GM21825 (cell line): ENCODE results near the gene IMMP2L.

Experiments used
- ATAC-seq: cut with Tn5 transposase; IDR thresholded peaks from one replicate; pipeline ENCODE4 v1.9.1; 2021; ENCODE audit warnings: mild to moderate bottlenecking, moderate library complexity; ENCODE audit not compliant: unreplicated experiment

Gene IMMP2L

DNA sequence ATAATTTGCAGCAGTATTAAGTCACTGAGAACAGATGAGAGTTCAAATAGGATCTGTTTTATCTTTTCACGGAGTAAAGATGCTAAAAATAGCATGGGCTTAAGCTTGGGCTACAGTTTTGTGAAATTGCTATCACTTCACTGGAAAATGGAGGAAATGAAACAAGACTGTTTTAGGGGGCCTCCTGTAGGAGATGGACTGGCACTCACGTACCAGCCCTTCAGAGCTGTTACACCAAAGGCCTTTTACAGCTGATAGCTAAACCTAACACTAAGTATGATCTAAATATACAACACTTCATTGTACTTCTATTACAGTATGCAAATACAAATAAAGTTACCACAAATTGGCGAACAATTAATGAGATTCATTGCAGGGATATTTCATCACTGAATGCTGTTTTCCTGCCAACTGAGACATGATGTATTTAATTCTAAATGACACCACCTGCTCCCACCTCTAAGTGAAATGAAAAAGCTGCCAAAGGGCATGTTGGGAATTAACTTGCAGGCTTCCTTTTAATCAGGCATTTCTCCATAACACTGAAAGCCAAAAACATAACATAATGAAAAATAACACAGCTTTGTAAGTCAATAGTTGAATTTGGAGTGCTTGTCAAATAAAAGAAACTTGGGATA lies 775.8 kb downstream of the IMMP2L start:
- ATAC-seq, result no peak

DNA sequence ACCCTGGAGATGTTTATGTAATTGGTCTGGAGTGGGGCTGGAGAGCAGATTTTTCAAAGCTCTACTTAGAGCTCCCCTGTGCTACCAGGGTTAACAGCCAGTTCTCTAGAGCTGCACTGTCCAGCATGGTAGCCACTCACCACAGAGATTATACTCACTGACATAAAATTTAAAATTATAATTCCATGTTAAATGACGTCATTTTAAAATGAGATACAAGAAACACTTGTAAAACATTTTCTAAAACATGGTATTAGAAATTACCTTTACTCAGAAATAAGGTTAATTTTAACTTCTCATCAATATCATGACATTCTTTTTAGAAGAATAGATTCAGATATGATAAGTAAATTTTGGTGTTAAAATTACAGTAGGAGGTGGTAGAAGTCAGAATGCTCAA lies 777.5 kb downstream of the IMMP2L start:
- no peak for ATAC-seq

DNA sequence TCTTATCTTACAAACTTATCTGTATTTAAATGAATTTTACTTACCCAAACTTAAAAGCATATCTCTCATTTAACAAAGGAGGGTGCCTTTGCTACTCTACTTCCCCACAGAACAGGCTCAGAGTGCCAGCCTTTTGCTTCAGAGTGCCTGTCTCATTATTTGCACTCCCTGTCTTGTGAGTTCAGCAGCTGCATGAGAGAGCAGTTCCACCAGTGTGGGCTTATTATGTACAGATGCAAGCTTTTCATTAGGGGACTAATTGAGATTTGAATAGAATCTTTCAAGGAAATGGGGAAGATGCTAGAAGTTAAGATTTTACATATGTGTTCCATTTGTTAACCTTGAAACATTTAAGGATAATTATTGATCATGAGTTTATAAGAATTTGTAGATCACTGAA lies 781.6 kb downstream of the IMMP2L start:
- ATAC-seq, result no peak

DNA sequence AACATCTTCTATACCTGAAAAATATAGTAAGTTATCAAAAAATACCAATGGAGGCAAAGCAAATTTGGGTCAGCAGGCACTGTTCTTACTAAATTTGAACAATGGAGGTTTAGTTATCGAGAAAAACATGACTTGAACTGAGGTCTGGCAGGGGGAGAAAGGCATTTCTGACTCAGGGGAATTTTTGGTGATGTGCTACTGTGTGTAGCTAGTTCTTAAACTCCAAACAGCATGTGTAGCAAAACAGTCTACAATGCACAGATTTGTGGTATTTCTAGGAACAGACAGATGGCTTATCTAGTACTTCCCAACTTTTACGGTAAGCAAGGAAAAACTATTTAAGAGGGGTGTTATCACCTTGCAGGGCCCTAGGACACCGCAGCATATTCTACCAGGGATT lies 783.0 kb downstream of the IMMP2L start:
- no peak for ATAC-seq

DNA sequence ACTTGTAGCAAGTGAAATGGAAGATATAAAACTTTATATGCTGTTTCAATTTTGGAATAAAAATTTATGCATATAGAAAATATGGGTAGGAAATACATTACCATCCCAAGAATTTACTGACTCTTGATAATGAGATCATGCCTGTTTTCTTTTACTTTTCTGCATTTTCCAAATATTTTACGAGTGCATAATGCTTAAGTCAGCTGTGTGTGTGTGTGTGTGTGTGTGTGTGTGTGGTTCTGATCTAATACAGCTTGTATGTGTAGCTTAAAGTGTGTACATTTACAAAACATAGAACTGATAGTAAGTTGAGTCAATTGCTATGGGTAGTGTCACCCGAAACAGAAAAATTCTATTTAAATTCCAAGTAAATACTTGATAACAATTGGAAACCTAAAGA lies 787.2 kb downstream of the IMMP2L start:
- ATAC-seq, result no peak

DNA sequence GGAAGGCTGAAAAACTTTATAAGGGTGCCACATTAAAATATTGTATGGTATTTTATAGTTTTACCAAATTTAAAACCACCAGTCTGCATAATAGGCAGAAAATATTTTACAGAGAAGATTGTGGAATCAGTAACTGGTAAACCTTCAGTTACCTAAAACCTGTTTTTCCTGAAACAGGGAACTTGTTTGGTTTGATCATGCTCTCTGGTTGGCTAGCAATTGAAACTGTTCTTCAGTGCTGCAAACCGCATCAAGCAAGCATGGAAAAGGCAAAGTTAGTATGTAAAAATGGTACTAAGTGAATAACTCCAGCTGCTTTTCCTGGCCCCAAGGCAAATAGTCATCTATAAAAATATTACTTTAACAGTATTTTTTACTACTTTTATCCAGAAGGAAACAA lies 788.2 kb downstream of the IMMP2L start:
- no peak for ATAC-seq

DNA sequence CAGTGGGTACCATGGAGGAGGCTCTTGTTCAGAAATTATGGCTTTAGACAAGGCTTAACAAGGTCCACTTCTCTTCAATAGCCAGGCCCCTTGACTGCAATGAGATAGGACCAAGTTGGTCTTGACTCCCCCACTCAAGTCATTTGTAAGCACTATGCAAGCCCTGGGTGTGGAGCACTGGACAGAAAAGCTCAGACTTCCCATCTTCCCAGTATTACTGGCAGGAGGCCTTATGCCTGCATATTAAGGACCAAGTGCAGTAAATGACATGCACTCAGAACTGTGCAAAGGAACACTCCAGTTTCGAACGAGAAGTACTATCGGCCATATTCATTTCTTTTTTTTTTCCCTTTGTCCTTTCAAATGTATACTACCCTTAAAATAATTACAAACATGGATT lies 789.7 kb downstream of the IMMP2L start:
- no peak for ATAC-seq

DNA sequence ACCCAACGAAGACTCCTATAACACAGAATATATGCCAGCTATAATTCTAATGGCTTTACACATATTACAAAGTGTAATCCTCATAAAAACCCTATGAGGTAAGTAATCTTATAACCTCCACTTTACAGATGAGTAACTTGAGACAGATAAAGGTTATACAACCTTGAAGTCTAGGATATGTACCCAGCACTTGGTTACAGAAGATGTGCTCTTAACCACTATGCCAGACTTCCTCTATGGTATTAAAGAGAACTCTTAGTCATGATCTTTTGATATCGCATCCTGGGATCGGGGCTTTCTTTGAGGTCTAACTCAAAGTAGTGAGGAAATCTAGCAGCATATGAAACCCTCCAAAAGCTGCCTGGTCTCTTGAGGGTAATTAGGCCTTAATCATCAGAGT lies 790.6 kb downstream of the IMMP2L start:
- ATAC-seq, result no peak

DNA sequence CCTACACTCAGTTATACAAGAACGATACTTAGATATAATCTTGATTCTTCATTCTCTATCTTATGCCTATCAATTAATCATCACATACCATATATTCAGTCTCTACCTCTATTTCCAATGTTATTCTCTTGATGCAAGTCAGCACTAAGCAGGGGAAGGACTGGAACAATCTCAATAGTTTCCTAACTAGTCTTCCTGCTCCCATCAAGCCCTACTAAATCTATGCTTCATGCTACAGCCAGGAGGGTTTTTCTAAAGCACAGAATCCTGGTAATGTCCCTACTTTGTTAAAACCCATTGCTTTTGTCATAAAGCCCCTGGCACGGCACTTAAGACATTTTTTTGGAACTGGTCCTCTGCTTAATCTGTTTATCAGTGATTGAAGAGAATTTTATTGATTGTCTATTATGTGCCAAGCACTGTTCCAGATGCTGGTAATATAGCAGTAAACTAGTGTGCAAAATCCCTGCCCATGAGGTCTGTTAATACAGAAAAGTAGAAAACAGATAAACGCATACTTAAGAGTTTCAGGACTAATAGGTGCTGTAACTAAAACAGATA lies 794.7 kb downstream of the IMMP2L start:
- ATAC-seq, result no peak

DNA sequence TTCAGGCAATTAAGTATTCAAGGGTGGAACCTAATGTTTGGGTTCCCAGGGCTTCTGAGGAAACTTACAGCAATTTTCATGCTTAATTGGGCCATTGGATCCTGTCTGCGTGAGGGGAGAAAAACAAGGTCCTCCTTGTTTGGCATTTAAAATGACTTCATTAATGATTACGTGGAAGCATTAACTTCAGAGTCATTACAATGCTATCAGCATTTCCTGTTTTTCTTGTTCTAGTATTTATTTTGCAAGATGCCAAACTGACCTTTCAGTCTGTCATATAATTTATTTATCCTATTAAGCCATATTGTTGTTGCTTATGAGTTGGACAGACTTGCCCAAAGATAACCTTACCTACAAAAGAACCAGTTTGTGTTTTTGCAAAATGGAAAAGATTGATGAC lies 795.4 kb downstream of the IMMP2L start:
- ATAC-seq, result no peak

DNA sequence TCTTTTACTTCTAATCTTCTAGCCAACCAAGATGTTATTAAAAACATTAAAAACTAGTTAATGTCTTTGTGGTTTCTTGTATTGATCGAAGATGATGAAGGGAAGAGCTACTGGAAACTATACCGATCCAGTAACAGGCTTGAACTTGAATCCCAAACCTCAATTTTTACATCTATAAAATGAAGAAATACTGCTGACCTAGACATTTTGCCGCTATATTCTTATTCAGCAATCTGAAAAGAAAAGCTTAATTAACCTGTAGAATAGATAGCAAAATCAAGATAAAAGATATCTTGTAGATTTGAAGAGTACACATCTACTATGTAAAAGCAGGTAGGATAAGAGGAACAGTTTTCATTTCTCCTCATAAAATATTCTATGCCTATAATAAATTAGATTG lies 797.4 kb downstream of the IMMP2L start:
- ATAC-seq, result no peak

DNA sequence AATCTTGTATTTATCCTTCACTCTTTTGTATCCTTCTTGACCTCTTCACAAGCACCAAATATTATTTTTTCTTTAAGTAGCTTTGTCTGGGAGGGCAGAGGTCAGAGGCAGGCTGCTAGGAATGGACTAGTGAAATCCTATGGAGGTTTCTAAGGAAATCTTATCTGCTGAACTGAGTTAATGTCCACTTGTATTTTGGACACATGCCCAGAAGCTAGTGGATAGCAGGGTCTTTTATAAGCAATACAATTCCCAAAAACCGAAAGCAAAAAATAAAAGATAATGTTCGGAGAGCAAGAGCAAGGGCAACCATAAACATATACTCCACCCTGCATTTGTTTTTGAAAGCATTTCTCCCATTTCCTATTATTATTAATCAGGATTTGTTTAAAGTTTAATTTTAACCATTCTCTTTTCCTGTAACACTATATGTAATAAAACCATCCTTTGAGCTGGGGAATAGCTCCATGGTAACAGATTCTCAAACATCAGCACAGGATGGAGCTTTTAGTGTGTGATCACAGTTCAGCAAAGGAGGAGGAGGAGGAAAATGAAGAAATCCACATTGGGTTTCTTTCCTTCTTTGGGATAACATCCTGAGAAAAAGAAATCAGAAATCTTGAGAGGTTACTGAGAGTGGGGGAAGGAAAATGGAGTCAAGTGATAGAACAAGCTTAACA lies 799.6 kb downstream of the IMMP2L start:
- no peak for ATAC-seq

DNA sequence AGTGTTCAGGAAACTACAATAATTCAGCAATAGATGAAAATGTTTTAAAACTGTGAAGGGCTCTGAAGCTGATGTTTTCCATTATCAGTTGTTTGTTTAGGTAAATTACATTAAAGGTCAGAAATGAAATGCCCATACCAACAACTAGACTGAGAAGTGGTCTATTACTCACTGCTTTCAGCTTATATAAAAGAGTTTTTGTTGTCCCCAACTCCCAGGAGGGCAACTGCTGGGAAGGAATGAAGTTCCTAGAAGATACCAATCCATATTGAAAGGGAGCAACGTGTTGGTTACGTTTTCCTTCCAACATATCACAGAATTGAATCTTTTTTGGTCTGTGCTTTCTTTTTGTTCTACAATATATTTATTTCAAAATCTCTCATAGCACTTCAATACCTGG lies 802.0 kb downstream of the IMMP2L start:
- ATAC-seq, result no peak

DNA sequence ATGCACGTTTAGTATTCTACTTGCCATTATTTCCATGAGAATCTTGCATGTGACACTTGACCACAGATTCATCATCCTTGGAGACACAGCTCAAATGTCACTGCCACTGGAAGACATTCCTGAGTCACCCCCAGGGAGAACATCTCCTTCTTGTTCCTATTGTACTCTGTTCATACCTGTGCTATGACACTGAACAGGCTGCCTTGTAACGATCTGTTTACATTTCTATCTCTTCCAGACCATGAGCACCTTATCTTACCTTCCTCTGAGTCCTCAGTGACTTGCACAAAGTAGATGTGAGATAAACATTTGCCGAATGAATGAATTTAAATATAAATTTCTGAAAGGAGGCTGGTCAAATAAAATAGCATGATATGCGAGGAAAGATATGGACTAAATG lies 803.2 kb downstream of the IMMP2L start:
- ATAC-seq, result no peak

DNA sequence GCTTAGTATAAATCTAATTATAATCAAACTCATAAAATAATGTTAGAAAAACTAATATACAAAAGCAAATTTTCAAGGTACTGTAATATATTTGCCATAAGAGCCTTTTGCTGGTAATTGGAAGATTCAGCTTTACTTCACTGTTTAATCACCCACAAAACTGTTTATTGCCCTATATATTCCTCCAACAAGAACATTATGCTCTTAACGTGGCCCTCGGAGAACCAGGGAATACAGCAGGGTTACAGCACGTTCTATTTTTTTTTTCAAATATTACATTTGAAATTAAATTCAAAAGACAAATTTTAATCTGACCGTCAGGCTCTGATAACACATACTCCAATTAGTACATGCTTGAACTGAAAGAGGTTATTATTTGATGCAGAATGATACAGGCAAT lies 807.6 kb downstream of the IMMP2L start:
- ATAC-seq, result no peak

DNA sequence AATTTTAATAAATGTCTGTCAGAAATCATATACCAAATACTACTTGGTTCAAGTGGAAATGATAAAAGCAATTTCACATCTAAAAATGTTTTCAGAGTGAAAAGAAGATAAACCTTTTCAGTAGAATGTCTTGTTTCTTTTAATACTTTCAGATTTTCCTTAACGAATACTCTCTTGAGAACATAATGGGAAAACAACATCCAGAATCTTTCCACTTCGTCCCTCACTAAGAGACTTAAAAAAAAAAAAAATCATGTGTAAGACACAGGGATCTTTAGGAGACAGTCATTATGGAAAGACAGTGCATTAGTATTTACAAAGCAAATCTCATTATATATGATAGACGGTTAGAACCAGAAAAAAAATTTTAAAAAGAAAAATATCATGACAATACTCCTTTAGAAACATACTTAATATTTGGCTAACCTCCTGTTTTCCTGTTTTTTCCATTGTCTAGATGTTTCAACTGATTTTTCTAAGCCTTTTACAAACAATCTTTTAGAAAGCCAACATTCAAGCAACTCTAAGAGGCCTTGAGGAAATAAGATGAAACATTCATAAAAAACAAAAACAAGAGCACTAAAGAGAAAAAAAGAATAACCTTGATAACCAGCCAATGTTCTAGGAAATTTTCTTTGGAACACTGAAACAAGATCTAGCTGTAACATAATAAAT lies 811.2 kb downstream of the IMMP2L start:
- no peak for ATAC-seq

DNA sequence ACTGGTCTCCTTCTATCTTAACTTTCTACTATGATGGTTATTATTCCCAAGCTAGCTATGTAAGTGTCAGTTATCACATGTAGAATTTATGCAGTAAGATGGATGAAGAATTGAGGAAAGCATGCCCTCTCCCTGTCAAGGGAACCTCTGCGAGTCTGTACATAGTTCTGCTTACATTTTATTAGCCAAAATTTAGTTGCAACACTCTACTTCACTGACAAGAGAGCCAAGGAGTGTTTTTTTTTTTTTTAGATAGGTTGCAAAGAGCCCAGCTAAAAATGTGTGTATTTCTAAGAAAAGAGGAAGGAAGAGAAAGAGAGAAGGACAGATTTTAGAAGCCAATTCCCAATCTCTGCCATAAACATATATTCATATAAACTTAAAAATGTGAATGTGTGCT lies 829.1 kb downstream of the IMMP2L start:
- no peak for ATAC-seq

DNA sequence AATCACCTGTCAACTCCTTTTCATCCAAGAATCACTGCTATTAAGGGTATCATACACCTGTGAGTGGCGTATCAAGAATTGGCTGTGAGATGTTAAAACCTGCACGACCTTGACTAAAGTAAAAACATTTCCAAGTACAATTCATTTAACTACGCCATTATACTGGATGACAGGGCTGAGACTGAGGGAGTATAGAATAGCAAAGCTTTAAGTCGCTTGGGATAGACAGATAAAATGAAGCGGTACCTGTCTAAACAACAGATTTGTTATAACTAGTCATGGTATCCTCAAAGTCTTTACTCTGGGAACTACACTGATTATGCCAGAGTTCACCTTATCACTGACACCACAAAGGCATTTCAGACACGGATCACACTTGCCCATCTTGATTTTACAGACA lies 837.5 kb downstream of the IMMP2L start:
- ATAC-seq, result no peak

DNA sequence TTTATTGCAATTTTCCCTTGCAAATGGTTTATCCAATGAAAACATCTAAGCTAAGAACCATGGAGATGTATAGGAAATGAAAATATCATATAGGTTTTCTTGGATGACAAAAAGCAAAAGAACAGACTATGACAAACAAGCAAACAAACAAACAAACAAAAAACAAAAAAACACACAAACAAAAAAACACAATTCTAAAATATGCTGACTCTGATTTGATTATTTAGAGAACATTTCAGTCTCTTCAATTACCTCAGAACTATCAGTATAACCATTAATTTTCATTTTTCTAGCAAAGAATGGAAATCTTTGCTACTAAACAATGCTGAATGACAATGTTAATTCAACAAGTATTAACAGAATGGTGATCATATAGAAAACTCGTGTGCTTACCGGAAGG lies 840.9 kb downstream of the IMMP2L start:
- no peak for ATAC-seq

DNA sequence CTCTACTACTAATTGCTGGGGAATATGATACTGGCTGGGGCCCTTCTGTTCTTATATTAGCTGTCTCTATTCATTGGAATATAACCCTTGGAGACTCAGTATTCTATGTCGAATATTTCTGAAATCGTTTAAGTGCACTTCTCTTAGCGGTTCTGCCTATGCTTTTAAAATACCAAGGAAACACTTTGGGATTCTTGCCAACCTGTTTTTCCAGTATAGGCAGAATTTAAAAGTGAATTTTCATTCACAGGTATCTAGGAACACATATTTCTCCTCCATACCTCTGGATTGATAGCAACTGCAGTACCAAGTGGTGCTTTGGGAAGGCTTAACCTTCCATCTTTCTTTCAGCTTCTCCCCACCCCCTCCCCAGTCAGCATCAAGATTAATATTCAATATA lies 841.7 kb downstream of the IMMP2L start:
- no peak for ATAC-seq

DNA sequence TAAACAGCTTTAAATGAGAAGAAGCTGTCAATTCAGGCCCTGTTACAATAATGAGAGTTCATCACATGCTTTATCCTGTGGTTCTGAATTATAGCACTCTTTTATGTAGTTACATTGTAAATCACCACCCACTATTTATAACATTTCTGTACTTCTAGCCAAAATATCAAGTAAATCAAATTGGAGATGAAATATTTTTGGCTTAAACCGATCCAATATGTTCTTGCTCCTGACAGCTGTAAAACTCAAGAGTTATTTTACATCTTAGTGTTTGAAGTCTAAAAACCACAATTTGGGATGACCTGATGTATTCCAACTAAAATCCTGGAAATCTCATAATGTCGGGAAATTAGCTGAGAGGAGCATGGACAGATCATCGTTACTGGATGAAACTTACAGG lies 842.6 kb downstream of the IMMP2L start:
- ATAC-seq, result no peak

DNA sequence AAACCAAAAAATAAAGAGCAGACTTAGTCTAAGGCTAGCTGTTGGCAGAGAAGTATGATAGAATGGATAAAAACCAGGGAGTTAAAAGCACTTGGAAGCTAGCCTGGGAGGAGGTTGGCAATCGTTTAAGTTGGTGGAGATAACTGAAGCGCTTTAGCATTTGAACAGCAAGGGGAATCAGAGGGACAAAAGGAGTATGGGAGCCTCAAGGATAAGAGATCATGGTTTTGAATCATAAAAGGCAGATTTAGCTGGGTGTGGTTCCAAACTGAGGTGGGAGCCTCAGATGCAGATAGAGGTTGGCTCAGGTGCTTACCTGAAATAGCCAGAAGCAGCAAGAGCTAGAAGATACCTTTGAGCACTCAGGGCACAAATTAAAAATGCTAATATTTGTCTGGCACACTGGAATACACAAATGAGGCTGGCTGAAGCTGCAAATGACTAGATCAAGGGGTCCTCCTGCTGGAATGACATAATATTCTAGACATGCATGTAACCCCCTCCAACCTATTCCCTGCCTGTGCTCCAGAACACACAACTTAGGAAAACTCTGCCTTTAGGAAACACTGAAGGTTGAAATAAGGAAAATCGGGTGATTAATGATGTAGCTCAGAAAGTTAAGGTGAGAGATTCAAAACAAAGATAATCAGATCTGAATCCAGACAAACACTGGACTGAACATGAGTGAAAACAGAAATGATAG lies 843.6 kb downstream of the IMMP2L start:
- no peak for ATAC-seq
